HK-2 (cell line): ENCODE results near the gene DENND1C.

Experiments used
- DNase-seq: peaks from one replicate; pipeline ENCODE4 v3.0.0-alpha.2; 2018; ENCODE audit not compliant: unreplicated experiment

Gene DENND1C

DNA sequence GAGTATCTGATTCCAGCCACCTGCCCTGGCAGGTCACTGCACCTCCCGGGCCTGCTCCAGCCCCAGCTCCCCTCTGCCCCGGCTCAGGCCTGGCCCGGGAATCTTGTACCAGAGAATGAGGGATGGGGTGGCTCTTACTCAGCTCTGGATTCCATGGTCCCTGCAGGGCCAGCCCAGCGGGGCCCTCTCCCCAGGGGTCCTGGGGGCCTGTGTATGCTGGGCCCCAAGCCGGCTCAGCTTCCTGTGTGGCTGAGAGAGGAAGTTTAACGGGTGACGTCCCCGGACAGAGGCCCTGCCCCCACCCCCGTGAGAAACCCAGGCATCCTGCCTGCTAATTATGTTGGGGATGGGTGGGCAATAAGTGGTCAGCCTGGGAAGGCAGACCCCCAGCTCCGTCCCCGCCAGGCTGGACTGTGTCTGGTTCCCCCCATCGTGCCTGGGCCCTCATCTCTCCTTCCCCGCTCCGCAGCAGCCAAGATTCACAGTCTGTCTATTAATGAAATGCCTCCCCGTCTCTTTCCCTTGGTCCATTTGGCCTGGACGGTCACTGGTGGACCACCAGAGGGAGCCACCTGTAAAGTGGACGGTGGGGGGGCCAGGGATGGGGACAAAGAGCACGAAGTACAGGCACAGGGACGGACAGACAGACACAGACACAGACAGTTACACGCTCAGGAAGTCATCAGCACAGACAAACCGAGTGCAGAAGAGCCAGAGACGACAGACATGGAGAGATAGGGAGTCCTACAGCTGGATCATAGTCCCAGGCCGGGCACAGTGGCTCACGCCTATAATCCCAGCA lies at the start of gene DENND1C:
Gene DENND1C (minus strand): TSS at position 247 of the 802 bp plus-strand sequence. CDS start 92 bp downstream, at position 155.
- no peak for DNase-seq

DNA sequence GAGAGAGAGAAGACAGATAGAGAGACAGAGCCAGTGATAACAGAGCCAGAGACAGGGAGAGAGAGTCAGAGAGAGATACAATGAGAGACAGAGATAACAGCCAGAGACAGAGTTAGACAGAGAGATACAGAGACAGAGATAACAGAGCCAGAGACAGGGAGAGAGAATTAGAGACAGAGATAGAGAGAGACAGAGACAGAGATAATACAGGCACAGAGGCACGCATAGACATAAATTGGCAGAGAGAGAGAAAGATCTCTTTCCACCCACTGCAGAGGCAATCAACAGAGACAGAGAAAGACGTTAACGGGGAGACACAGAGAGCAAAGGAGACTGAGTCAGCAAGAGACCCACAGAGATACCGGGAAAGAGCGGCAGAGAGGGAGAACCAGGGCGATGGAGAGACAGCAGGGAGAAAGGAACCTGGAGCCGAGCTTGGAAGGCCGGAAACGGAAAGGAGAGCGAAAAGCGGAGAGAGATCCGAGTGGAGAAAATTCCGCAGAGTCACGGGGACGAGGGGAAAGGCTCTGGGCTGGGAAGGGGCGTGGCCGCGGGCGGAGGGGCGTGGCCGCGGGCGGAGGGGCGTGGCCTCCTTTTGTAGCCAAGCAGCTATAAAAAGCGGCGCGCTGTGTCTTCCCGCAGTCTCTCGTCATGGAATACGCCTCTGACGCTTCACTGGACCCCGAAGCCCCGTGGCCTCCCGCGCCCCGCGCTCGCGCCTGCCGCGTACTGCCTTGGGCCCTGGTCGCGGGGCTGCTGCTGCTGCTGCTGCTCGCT lies 49.0 kb upstream of the DENND1C start, which contains the start of gene TNFSF9:
Gene TNFSF9 (plus strand): TSS at position 641 of the 777 bp plus-strand sequence. CDS start 11 bp downstream, at position 652.
- peak; percentile 99 for DNase-seq

DNA sequence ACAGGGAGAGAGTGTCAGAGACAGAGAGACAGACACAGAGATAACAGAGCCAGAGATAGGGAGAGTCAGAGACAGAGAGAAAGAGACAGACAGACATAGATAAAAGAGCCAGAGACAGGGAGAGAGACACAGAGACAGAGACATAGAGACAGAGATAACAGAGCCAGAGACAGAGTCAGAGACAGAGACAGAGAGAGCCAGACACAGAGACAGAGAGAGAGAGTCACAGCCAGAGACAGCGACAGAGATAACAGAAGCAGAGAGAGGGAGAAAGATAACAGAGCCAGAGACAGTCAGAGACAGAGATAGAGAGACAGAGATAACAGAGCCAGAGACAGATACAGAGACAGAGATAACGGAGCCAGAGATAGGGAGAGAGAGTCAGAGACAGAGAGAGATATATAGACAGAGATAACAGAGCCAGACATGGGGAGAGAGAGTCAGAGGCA lies 48.4 kb upstream of the DENND1C start:
- no peak for DNase-seq

DNA sequence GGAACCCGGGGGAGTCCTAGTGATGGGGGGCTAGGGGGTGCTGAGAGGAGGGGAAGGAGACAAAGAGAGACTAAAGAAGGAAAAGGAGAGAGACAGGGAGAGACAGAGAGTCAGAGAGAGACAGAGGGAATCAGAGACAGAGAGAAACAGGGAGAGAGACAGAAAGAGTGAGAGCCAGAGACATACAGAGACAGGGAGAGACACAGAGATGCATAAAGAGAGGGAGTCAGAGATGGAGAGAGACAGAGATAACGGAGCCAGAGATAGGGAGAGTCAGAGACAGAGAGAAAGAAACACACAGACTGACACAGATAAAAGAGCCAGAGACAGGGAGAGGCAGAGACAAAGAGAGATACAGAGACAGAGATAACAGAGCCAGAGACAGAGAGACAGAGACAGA lies 47.8 kb upstream of the DENND1C start:
- DNase-seq = no peak

- DNase-seq = peak; percentile 64
Observed at GRCh38 chr19:6528544-6529121, 47.0 kb upstream of the DENND1C start.

- DNase-seq = peak; percentile 58
Observed at GRCh38 chr19:6527893-6528543, 46.4 kb upstream of the DENND1C start.

- DNase-seq = no peak
Observed at GRCh38 chr19:6524311-6524710, 42.7 kb upstream of the DENND1C start.

DNA sequence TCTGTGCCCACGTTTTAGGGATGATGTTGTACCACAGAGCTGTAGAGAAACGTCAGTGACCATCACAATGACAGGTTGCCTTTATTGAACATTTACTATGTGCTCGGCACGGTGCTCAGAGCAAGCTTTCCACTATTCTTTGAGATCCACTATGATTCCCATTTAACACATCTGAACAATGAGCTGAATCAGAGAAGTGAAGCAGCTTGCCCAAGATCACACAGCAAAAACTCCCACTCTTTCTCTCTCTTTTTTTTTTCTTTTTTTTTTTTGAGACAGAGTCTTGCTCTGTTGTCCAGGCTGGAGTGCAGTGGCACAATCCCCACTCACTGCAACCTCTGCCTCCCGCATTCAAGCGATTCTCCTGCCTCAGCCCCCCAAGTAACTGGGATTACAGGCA lies 41.1 kb upstream of the DENND1C start:
- DNase-seq = no peak

GRCh38 chr19:6521718-6522646 lies 40.4 kb upstream of the DENND1C start:
- peak; percentile 71 for DNase-seq

GRCh38 chr19:6519289-6519688 lies 37.7 kb upstream of the DENND1C start:
- DNase-seq = no peak

- DNase-seq = no peak
Observed at GRCh38 chr19:6518145-6518911, 36.7 kb upstream of the DENND1C start.

GRCh38 chr19:6516659-6517291 lies 35.2 kb upstream of the DENND1C start:
- peak; percentile 95 for DNase-seq

GRCh38 chr19:6516018-6516658 lies 34.6 kb upstream of the DENND1C start:
- peak; percentile 95 for DNase-seq

GRCh38 chr19:6514926-6515544 lies 33.4 kb upstream of the DENND1C start:
- no peak for DNase-seq

DNA sequence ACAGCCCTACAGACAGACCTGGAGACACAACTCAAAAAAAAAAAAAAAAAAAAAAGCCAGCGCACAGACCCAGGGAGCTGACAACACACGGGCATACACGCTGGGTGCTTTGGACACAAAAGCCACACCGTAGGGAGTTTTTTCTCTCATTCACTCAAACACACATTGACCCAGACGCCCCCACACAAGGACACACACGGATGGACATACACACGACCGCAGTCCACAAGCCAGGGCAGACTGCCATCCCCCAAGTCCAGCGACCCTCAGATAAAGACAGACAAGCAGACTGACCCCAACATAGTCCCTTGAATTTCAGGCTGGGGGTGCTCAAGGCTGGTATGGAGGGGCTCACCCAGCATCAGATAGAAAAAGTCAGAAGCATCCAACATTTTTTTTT lies 32.5 kb upstream of the DENND1C start:
- DNase-seq = no peak

DNA sequence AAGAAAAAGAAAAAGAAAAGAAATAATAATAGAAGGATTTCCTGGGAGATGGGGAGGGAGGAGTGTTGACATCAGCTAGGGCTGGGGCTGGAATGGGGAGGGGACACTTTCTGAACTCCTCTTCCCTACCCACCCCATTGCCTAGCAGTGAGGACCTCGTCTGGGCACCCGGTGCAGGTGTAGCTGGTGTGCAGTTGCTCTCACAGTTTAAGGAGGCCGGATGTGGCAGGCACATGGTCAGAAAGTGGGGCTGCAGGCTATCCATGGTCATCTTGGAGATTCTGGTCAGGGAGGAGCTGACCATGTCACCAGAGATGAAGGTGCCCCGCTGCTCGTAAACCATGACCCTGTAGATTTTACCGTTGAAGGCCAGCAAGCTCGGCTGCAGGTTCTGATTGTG lies 29.0 kb upstream of the DENND1C start:
- DNase-seq = no peak

DNA sequence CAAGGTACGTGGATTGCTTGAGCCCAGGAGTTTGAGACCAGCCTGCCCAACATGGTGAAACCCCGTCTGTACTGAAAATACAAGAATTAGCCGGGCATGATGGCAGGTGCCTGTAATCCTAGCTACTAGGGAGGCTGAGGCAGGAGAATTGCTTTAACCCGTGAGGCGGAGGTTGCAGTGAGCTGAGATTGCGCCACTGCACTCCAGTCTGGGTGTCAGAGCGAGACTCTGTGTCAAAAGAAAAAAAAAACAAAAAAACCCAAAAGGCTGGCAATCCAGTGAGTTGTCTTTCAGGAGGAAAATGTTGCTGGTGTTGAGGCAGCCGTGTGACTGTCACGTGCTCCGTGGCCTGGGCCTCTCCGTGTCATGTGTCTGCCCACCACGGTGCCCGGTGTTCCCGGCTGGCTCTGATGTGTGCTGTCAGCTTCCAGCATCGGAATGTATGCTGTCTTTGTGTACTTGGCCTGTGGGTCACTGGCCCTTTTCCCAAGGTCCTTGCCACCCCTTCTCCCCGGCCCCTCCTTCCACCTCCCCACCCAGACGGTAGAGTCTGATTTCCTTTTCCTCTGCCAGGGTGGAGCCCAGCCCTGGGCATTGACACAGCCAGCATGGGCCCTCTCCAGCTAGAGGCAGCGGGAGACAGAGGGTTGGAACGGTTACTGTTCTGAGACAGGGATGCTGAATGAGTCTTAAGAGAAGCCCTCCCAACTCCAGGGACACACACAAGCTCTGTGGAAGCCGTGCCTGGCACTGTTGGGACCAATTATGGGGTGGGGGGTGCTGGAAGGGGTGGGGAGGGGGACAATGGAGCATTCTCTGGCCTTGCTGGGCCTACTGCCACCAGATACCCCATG lies 27.8 kb upstream of the DENND1C start:
- no peak for DNase-seq
